Trophoblast cell (in vitro differentiated cells and primary cell): ENCODE measurements around the gene LDLRAD3.
"Not testable (repeated sequence)": the region's sequence is repeated elsewhere in the genome, so short reads cannot be mapped to it uniquely, and the experiment has no call there.

Experiments
- DNase-seq, 2 donors: peaks; one replicate each; pipeline ENCODE4 v3.0.0-alpha.2; 2016
- H2AFZ ChIP-seq: 2 replicates; pipeline ENCODE4 v1.6.1; 2013; ENCODE audit warnings: low read length, moderate library complexity, mild to moderate bottlenecking; ENCODE audit not compliant: insufficient read depth, poor library complexity
- H2AK5ac ChIP-seq: 2 replicates; pipeline ENCODE4 v1.6.1; 2013; ENCODE audit warnings: mild to moderate bottlenecking, low read length
- H2BK120ac ChIP-seq: 2 replicates; pipeline ENCODE4 v1.6.1; 2013; ENCODE audit warnings: low read length, mild to moderate bottlenecking, moderate library complexity; ENCODE audit not compliant: insufficient read depth, poor library complexity
- H2BK12ac ChIP-seq: 2 replicates; pipeline ENCODE4 v1.6.1; 2013; ENCODE audit warnings: mild to moderate bottlenecking, low read length, moderate library complexity
- H2BK5ac ChIP-seq: 2 replicates; pipeline ENCODE4 v1.6.1; 2013; ENCODE audit warnings: low read length, low read depth, moderate library complexity, mild to moderate bottlenecking; ENCODE audit not compliant: poor library complexity
- H3K14ac ChIP-seq: 2 replicates; pipeline ENCODE4 v1.6.1; 2013; ENCODE audit warnings: mild to moderate bottlenecking, low read length
- H3K18ac ChIP-seq: 2 replicates; pipeline ENCODE4 v1.6.1; 2013; ENCODE audit warnings: mild to moderate bottlenecking, low read length
- H3K23ac ChIP-seq: 2 replicates; pipeline ENCODE4 v1.6.1; 2013; ENCODE audit warnings: low read length
- H3K27ac ChIP-seq: 2 replicates; pipeline ENCODE4 v1.5.1; 2013; ENCODE audit warnings: low read depth, mild to moderate bottlenecking, inconsistent platforms, low read length, moderate library complexity
- H3K27me3 ChIP-seq: 2 replicates; pipeline ENCODE4 v1.6.1; 2013; ENCODE audit warnings: inconsistent platforms, mild to moderate bottlenecking, low read length, moderate library complexity; ENCODE audit not compliant: insufficient read depth
- H3K36me3 ChIP-seq, 2 experiments: 1 replicate in 1 of 2; 2 replicates in 1 of 2; pipeline ENCODE4 v1.6.1; 2013; ENCODE audit warnings: low read length in 2 of 2, mild to moderate bottlenecking in 2 of 2, moderate library complexity in 1 of 2; ENCODE audit not compliant: insufficient read depth in 2 of 2, control insufficient read depth in 1 of 2
- H3K4ac ChIP-seq: 2 replicates; pipeline ENCODE4 v1.6.1; 2013; ENCODE audit warnings: low read depth, mild to moderate bottlenecking, low read length, moderate library complexity
- H3K4me1 ChIP-seq, 2 experiments: 1 replicate in 1 of 2; 2 replicates in 1 of 2; pipeline ENCODE4 v1.6.1; 2013; ENCODE audit warnings: low read length in 2 of 2, mild to moderate bottlenecking in 2 of 2, moderate library complexity in 1 of 2; ENCODE audit not compliant: insufficient read depth in 2 of 2, control insufficient read depth in 1 of 2
- H3K4me2 ChIP-seq: 2 replicates; pipeline ENCODE4 v1.6.1; 2013; ENCODE audit warnings: inconsistent platforms, mild to moderate bottlenecking, low read length, moderate library complexity
- H3K4me3 ChIP-seq: 2 replicates; pipeline ENCODE4 v1.5.1; 2013; ENCODE audit warnings: mild to moderate bottlenecking, low read depth, low read length, inconsistent platforms
- H3K79me1 ChIP-seq: one replicate; pipeline ENCODE4 v1.6.1; 2013; ENCODE audit warnings: low read length
- H3K79me2 ChIP-seq: 2 replicates; pipeline ENCODE4 v1.6.1; 2013; ENCODE audit warnings: low read length, mild to moderate bottlenecking; ENCODE audit not compliant: control insufficient read depth, insufficient read depth, poor library complexity
- H3K9ac ChIP-seq: 2 replicates; pipeline ENCODE4 v1.6.1; 2013; ENCODE audit warnings: mild to moderate bottlenecking, low read length
- H3K9me3 ChIP-seq: 2 replicates; pipeline ENCODE4 v1.6.1; 2013; ENCODE audit warnings: low read depth, mild to moderate bottlenecking, control low read depth, inconsistent platforms, low read length; ENCODE audit not compliant: insufficient read depth
- H4K12ac ChIP-seq: 2 replicates; pipeline ENCODE4 v1.6.1; 2013; ENCODE audit warnings: low read depth, mild to moderate bottlenecking, low read length, moderate library complexity
- H4K8ac ChIP-seq: 2 replicates; pipeline ENCODE4 v1.6.1; 2013; ENCODE audit warnings: low read depth, mild to moderate bottlenecking, low read length, moderate library complexity
- H4K91ac ChIP-seq: one replicate; pipeline ENCODE4 v1.6.1; 2013; ENCODE audit warnings: low read depth, mild to moderate bottlenecking, low read length, moderate library complexity
- WGBS: extraction: QIAGEN DNeasy Blood & Tissue Kit; methylation state at CpG from one replicate; pipeline ENCODE4 v1.1.7; 2013; ENCODE audit warnings: missing lambda C conversion rate; ENCODE audit not compliant: insufficient read length, insufficient coverage; ENCODE audit errors: extremely low coverage; 5-methylcytosine and 5-hydroxymethylcytosine counted together

LDLRAD3 gene

DNA sequence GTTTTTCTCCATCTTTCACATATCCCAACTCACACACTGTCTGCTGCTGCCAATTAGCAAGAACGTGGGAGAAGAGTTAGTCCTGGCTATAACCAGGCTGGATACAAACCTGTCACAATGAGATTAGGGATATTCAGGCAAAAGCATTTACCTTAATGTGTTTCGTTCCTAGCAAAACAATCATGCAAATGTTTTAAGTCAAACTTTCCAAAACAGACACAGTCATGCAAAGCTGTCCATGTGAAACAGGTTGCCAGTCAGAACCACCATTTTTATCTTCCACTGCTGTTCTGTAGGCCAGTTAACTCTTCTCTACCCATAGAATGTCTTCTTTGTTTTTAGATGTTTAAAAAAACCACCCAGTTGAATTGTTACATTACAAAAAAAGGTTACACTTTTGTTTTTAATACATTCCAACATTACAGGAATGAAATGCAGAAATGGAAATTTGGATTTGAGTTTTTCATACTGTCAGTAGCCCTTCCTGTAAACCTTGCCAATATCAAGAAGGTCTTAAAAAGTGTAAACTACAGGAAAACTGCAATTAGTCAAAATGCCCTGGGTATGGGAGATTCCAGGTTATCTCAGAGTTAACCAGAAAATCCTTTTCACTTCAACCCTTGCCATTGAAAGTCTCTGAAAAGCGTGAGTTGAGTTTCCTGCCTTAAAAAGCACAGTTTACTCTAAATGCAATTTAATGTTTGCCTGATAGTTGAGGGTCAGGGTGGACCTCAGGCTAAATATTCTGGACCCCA lies 34.2 kb upstream of the LDLRAD3 start:
- Histone ChIP-seq H2AK5ac (no peak overlapping the region), H3K14ac (no peak overlapping the region), H3K79me1 (no peaks in the 10 kb centered on the region), H3K4me2 (no peak overlapping the region), H3K4me3 (no peak overlapping the region), H3K27me3 (no peaks in the 10 kb centered on the region), H3K23ac (no peak overlapping the region), H3K36me3 (no peaks in the 10 kb centered on the region), H3K27ac (no peak overlapping the region), H3K9me3 (no peaks in the 10 kb centered on the region), H4K91ac (no peak overlapping the region), H3K4ac (no peak overlapping the region), H2BK120ac (no peak overlapping the region), H3K4me1 (no peaks in the 10 kb centered on the region), H2AFZ (no peak overlapping the region), H3K9ac (no peak overlapping the region), H3K79me2 (no peaks in the 10 kb centered on the region), H3K18ac (no peak overlapping the region), H4K8ac (no peak overlapping the region), H2BK12ac (no peak overlapping the region), H4K12ac (no peak overlapping the region), H2BK5ac (no peak overlapping the region)
- DNase-seq: no peak
- WGBS: no CpG with 5 or more reads among the region's 3 CpGs

DNA sequence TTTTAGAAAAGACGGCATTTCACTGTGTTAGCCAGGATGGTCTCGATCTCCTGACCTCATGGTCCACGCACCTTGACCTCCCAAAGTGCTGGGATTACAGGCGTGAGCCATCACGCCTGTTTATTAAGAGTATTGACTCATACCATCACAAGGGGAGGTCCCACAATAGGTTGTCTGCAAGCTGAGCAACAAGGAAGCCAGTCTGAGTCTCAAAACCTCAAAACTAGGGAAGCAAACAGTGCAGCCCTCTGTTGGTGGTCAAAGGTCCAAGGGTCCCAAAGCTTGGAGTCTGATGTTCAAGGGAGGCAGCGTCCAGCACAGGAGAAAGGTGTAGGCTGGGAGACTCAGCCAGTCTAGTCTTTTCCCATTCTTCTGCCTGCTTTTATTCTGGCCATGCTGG lies 32.8 kb upstream of the LDLRAD3 start:
- no peaks in the 10 kb centered on the region for H3K4me1 ChIP-seq
- no CpG with 5 or more reads among the region's 6 CpGs for WGBS
- H3K4me2 ChIP-seq: no peak overlapping the region
- H3K23ac ChIP-seq: no peak overlapping the region
- H3K79me1 ChIP-seq: no peaks in the 10 kb centered on the region
- no peak overlapping the region for H3K4ac ChIP-seq
- no peaks in the 10 kb centered on the region for H3K79me2 ChIP-seq
- H4K8ac ChIP-seq: no peak overlapping the region
- H3K4me3 ChIP-seq: no peak overlapping the region
- H3K27me3 ChIP-seq: no peaks in the 10 kb centered on the region
- H3K36me3 ChIP-seq: no peaks in the 10 kb centered on the region
- no peak overlapping the region for H2AFZ ChIP-seq
- no peak overlapping the region for H3K14ac ChIP-seq
- H4K12ac ChIP-seq: no peak overlapping the region
- no peak for DNase-seq
- no peak overlapping the region for H3K27ac ChIP-seq
- H3K18ac ChIP-seq: no peak overlapping the region
- H2AK5ac ChIP-seq: no peak overlapping the region
- H3K9me3 ChIP-seq: no peaks in the 10 kb centered on the region
- H2BK120ac ChIP-seq: no peak overlapping the region
- H2BK12ac ChIP-seq: no peak overlapping the region
- no peak overlapping the region for H3K9ac ChIP-seq
- no peak overlapping the region for H4K91ac ChIP-seq
- no peak overlapping the region for H2BK5ac ChIP-seq

DNA sequence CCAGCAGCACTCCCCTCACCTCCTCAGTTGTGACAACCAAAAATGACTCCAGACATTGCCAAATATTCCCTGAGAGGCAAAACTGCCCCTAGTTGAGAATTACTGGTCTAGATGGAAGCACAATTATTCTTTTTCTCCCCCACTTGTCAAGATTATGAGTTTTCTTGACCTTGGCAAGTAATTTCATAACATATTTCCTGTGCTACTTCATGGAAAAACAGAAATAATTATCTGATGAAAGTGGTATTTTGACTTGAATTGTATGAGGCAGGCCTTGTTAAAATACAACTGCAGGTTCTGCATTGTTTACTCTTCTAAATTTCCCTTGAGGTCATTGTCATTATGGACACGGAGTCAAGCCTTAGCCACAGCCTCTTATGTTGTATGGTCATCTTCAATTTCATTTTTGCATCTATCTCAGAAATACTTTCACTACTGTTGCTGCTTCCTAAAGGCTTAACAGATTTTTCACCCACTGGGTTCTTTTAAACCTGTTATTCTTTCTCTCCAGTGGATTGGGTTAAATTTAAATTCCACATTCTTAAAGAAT lies 32.2 kb upstream of the LDLRAD3 start:
- Histone ChIP-seq H4K12ac (no peak overlapping the region), H3K79me2 (no peaks in the 10 kb centered on the region), H3K79me1 (no peaks in the 10 kb centered on the region), H3K18ac (no peak overlapping the region), H3K27ac (no peak overlapping the region), H2AFZ (no peak overlapping the region), H2BK12ac (no peak overlapping the region), H3K36me3 (no peaks in the 10 kb centered on the region), H3K4me3 (no peak overlapping the region), H4K8ac (no peak overlapping the region), H3K4me2 (no peak overlapping the region), H3K23ac (no peak overlapping the region), H2BK5ac (no peak overlapping the region), H3K9ac (no peak overlapping the region), H2AK5ac (no peak overlapping the region), H3K14ac (no peak overlapping the region), H2BK120ac (no peak overlapping the region), H3K9me3 (no peaks in the 10 kb centered on the region), H3K27me3 (no peaks in the 10 kb centered on the region), H3K4me1 (no peaks in the 10 kb centered on the region), H4K91ac (no peak overlapping the region), H3K4ac (no peak overlapping the region)
- DNase-seq: no peak
- no CpG with 5 or more reads among the region's 1 CpG for WGBS

DNA sequence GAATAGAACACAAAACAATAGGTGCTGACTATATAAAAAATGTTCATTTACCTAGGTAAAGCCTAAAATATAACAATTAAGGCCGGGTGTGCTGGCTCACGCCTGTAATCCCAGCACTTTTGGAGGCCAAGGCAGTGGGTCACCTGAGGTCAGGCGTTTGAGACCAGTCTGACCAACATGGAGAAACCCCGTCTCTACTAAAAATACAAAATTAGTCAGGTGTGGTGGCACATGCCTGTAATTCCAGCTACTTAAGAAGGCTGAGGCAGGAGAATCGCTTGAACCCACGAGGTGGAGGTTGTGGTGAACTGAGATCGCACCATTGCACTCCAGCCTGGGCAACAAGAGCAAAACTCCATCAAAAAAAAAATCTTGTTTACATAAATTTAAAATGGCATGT lies 31.4 kb upstream of the LDLRAD3 start:
- H2AFZ ChIP-seq, H3K79me2 ChIP-seq, H3K23ac ChIP-seq, H2BK5ac ChIP-seq, H3K27me3 ChIP-seq, H2BK120ac ChIP-seq, H3K4me2 ChIP-seq, H3K4ac ChIP-seq, H4K8ac ChIP-seq, H2AK5ac ChIP-seq, H3K79me1 ChIP-seq, DNase-seq, H4K12ac ChIP-seq, H2BK12ac ChIP-seq, H3K18ac ChIP-seq, H3K9ac ChIP-seq, H4K91ac ChIP-seq, H3K27ac ChIP-seq, H3K9me3 ChIP-seq, H3K4me3 ChIP-seq, H3K14ac ChIP-seq, H3K36me3 ChIP-seq, H3K4me1 ChIP-seq: not testable (repeated sequence)
- no CpG with 5 or more reads among the region's 7 CpGs for WGBS
